HG02981 (cell line): ENCODE measurements around the gene EFCAB12.
"Not testable (repeated sequence)": the region's sequence is repeated elsewhere in the genome, so short reads cannot be mapped to it uniquely, and the experiment has no call there.

ENCODE experiments used
- ATAC-seq: cut with Tn5 transposase; IDR thresholded peaks from one replicate; pipeline ENCODE4 v1.9.1; 2021; ENCODE audit warnings: mild to moderate bottlenecking, moderate library complexity; ENCODE audit not compliant: unreplicated experiment

EFCAB12 gene

GRCh38 chr3:129421988-129422745, 6.3 kb downstream of the EFCAB12 start:
- no peak for ATAC-seq

GRCh38 chr3:129421236-129421883, 7.1 kb downstream of the EFCAB12 start:
- ATAC-seq, result no peak

GRCh38 chr3:129419476-129419875, 9.0 kb downstream of the EFCAB12 start:
- no peak for ATAC-seq

- no peak for ATAC-seq
Observed at GRCh38 chr3:129418041-129418973, 10.1 kb downstream of the EFCAB12 start.

GRCh38 chr3:129417326-129417725, 11.1 kb downstream of the EFCAB12 start:
- ATAC-seq, result no peak

GRCh38 chr3:129416415-129416814, 12.0 kb downstream of the EFCAB12 start:
- no peak for ATAC-seq

- ATAC-seq, result no peak
Observed at GRCh38 chr3:129415830-129416229, 12.6 kb downstream of the EFCAB12 start.

GRCh38 chr3:129415378-129415777, 13.1 kb downstream of the EFCAB12 start:
- no peak for ATAC-seq

- peak; percentile 91 for ATAC-seq
Observed at GRCh38 chr3:129413687-129414506, 14.5 kb downstream of the EFCAB12 start.

GRCh38 chr3:129413238-129413637, 15.2 kb downstream of the EFCAB12 start:
- ATAC-seq, result not testable (repeated sequence)

- no peak for ATAC-seq
Observed at GRCh38 chr3:129412542-129413198, 15.8 kb downstream of the EFCAB12 start.

- no peak for ATAC-seq
Observed at GRCh38 chr3:129410971-129411370, 17.5 kb downstream of the EFCAB12 start.

- no peak for ATAC-seq
Observed at GRCh38 chr3:129409541-129409940, 18.9 kb downstream of the EFCAB12 start.

- ATAC-seq, result no peak
Observed at GRCh38 chr3:129404610-129405009, 23.8 kb downstream of the EFCAB12 start.

- ATAC-seq, result no peak
Observed at GRCh38 chr3:129404130-129404529, 24.3 kb downstream of the EFCAB12 start.

GRCh38 chr3:129403450-129403849, 25.0 kb downstream of the EFCAB12 start:
- no peak for ATAC-seq

GRCh38 chr3:129402616-129403015, 25.8 kb downstream of the EFCAB12 start:
- ATAC-seq, result no peak

- no peak for ATAC-seq
Observed at GRCh38 chr3:129402210-129402609, 26.2 kb downstream of the EFCAB12 start.

- peak; percentile 5 for ATAC-seq
Observed at GRCh38 chr3:129399895-129400357, 28.5 kb downstream of the EFCAB12 start.
